Measurements from ENCODE around the gene VAV3. TPM values are rescaled to one million over a fixed set of nuclear protein-coding genes. Genes with fewer than 3 reads are reported as not detected.

Gene VAV3
- total RNA-seq, 1 donor from 2014 or later: 0.12 TPM

GRCh38 chr1:107930292-107930691 lies 34.7 kb downstream of the VAV3 start:
- H3K4me1 Mint-ChIP-seq (ENCODE audit: low read depth): peaks cover 7% of the 10 kb centered on the region
- H3K27me3 Mint-ChIP-seq (ENCODE audit: low read depth): peaks cover 5% of the 10 kb centered on the region
- no peaks in the 10 kb centered on the region for H3K36me3 Mint-ChIP-seq (ENCODE audit: low read depth)

GRCh38 chr1:107927820-107928219 lies 37.2 kb downstream of the VAV3 start:
- peaks cover 7% of the 10 kb centered on the region for H3K4me1 Mint-ChIP-seq (ENCODE audit: low read depth)

More at GRCh38 chr1:107930292-107930691, 34.7 kb downstream of the VAV3 start:
- TF ChIP-seq CTCF (IDR thresholded peaks at IDR 0.05): no peak
- Mint-ChIP-seq H3K27ac (ENCODE audit: unreplicated experiment) (no peak overlapping the region), H3K4me3 (ENCODE audit: unreplicated experiment) (no peak overlapping the region), H3K9me3 (ENCODE audit: low read depth) (no peaks in the 10 kb centered on the region)
- DNase-seq (ENCODE audit: low spot score): no peak

GRCh38 chr1:107926436-107927080 lies 38.4 kb downstream of the VAV3 start:
- Mint-ChIP-seq H3K27me3 (ENCODE audit: low read depth) (peaks cover 5% of the 10 kb centered on the region), H3K36me3 (ENCODE audit: low read depth) (no peaks in the 10 kb centered on the region), H3K27ac (ENCODE audit: unreplicated experiment) (no peak overlapping the region), H3K4me3 (ENCODE audit: unreplicated experiment) (no peak overlapping the region), H3K9me3 (ENCODE audit: low read depth) (no peaks in the 10 kb centered on the region), H3K4me1 (ENCODE audit: low read depth) (peaks cover 7% of the 10 kb centered on the region)
- TF ChIP-seq CTCF (IDR thresholded peaks at IDR 0.05): no peak
- no peak for DNase-seq (ENCODE audit: low spot score)

More at GRCh38 chr1:107927820-107928219, 37.2 kb downstream of the VAV3 start:
- Mint-ChIP-seq H3K36me3 (ENCODE audit: low read depth) (no peaks in the 10 kb centered on the region), H3K27me3 (ENCODE audit: low read depth) (peaks cover 5% of the 10 kb centered on the region), H3K9me3 (ENCODE audit: low read depth) (no peaks in the 10 kb centered on the region), H3K27ac (ENCODE audit: unreplicated experiment) (no peak overlapping the region), H3K4me3 (ENCODE audit: unreplicated experiment) (no peak overlapping the region)
- no peak for DNase-seq (ENCODE audit: low spot score)
- TF ChIP-seq CTCF (IDR thresholded peaks at IDR 0.05): no peak

- H3K27me3 Mint-ChIP-seq (ENCODE audit: low read depth): peaks cover 5% of the 10 kb centered on the region
- H3K4me1 Mint-ChIP-seq (ENCODE audit: low read depth): peaks cover 7% of the 10 kb centered on the region
- no peak overlapping the region for H3K4me3 Mint-ChIP-seq (ENCODE audit: unreplicated experiment)
- no peak overlapping the region for H3K27ac Mint-ChIP-seq (ENCODE audit: unreplicated experiment)
- H3K9me3 Mint-ChIP-seq (ENCODE audit: low read depth): no peaks in the 10 kb centered on the region
- no peak for DNase-seq (ENCODE audit: low spot score)
- H3K36me3 Mint-ChIP-seq (ENCODE audit: low read depth): no peaks in the 10 kb centered on the region
- TF ChIP-seq CTCF (IDR thresholded peaks at IDR 0.05): no peak
Observed at GRCh38 chr1:107925565-107925964, 39.4 kb downstream of the VAV3 start.

GRCh38 chr1:107920999-107921398 lies 44.0 kb downstream of the VAV3 start:
- H3K4me1 Mint-ChIP-seq (ENCODE audit: low read depth): no peaks in the 10 kb centered on the region
- H3K4me3 Mint-ChIP-seq (ENCODE audit: unreplicated experiment): no peak overlapping the region
- no peak overlapping the region for H3K27ac Mint-ChIP-seq (ENCODE audit: unreplicated experiment)
- peaks cover 3% of the 10 kb centered on the region for H3K27me3 Mint-ChIP-seq (ENCODE audit: low read depth)
- H3K36me3 Mint-ChIP-seq (ENCODE audit: low read depth): no peaks in the 10 kb centered on the region
- no peak for DNase-seq (ENCODE audit: low spot score)
- TF ChIP-seq CTCF (IDR thresholded peaks at IDR 0.05): no peak
- H3K9me3 Mint-ChIP-seq (ENCODE audit: low read depth): peaks cover 5% of the 10 kb centered on the region
